HL-60/S4 (cell line): Measurements from ENCODE around the gene MYH4.

Source experiments
- in situ Hi-C: fragments of 300-500 bp; cut with MboI; formaldehyde crosslinking; loops from 2 replicates; pipeline ENCODE4 v1.14.3; 2022; ENCODE audit warnings: low sequenced_read_pairs

MYH4 gene

GRCh38 chr17:10469459-10469858 is at the start of gene MYH4:
Gene MYH4 (minus strand): TSS chr17:10469559. CDS start chr17:10466745, 2,814 bp downstream.
- in situ Hi-C loops: no loop called here

DNA sequence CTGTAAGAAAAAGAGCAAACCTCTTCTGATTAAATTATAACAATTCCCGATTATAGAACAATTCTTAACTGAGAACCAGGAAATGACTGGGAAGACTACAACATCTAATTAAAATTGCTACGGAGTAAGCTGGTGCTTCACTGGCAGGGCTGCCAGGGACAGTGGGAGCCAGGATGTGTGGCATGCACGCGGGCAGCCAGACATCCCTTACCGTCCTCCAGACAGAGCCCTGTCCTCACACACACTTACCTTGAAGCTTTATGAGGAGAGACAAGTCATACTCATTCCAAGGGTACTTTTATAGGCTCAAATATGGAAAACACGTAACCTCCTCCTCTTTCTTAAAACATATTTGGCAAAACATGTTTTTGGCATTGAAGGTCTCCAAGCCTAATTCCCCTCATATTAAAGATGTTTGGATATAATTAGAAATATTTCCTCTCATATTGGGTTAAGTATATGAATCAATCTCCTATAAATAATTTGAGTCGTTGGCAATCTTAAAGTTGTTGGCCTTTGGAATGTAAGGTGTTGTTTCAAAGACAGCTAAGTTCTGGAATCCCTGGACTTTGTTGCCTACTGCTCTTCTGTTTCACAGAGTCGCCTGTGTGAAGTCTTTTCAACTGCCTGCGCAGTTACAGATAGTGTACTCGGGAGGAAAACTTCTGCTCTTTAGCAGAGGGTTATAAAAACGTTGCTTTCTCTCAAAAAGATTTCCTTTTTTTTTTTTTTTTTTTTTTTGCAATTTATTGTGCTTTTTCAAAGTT is 49.1 kb upstream of the MYH4 start, which contains the start of gene MYH1:
TSS of gene MYH1 (minus strand) at position 272 of the 767 bp plus-strand sequence. CDS start 1,900 bp downstream, outside the sequence.
- in situ Hi-C loops: no loop called here

DNA sequence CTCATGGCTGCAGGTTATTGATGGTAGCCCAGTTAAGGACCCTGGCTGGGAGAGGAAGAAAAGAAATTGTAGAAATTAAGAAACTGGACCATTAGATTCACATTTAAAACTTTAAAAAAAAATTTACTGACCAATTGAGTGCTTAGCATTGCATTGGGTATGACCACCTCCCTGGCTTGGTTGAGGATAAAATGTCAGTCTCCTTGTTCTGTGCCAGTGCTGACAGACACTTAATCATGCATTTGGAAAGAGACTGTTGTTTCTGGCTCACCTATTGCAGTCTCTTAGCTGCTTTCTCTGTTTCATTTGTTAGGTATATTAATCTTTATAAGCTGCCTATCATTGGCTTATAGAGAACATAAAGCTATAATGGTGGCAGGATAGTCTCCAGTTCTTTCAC is 47.3 kb upstream of the MYH4 start:
- in situ Hi-C loops: no loop called here

DNA sequence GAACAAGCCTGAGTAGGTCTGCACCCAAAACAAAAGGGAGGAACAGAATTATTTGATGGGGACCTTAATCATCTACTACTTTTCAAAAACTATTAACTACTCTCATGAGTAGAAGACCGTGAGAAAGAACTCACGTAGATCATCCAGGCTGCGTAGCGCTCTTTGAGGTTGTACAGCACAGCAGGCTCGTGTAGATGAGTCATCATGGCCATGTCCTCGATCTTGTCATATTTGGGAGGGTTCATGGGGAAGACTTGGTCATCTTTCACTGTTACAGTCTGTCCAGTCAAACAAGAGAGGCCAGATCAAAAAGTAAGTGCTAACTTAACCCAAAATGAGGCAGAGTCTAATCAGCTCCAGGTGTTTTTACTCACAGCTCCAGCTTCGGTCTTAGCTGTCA is 46.7 kb upstream of the MYH4 start:
- in situ Hi-C loops: no loop called here

DNA sequence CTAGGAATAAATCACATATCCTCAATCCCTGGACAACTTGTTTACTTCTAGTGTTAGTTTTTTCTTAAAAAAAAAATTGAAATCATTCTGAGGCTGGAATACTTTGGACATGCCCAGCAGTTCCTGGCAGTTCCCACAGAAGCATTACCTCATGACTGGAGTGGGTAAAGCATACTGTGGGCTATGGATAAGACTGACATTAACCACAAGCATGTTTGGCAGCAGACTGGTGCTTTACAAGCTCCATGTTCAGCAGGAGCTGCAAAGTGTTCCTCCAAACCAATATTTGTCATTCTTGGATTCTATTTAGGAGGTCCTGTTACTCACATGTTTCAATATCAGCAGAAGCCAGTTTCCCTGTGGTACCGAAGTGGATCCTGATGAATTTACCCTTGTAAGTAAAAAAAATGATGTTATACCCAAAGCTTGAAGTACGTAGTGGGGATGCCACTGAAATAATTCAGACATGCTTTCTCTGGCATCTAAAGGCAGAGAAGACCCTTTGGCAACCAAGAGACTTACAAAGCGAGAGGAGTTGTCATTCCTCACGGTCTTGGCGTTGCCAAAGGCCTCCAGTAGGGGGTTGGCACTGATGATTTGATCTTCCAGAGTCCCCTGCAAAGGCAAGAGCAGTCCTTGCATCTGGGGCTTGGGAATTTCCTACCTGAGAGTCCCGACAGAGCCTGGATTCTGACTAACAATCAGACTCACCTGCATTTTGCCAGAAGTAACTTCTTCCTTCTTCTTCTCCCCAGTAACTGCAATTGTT is 44.1 kb upstream of the MYH4 start:
- in situ Hi-C loops: no loop called here

- in situ Hi-C loops: no loop called here
These were observed 43.5 kb upstream of the MYH4 start for GRCh38 chr17:10512856-10513255.

GRCh38 chr17:10499950-10500349 is 30.6 kb upstream of the MYH4 start:
- in situ Hi-C loops: no loop called here

- in situ Hi-C loops: no loop called here
These were observed 22.6 kb upstream of the MYH4 start for GRCh38 chr17:10492004-10492403.

- in situ Hi-C loops: no loop called here
These were observed 12.9 kb upstream of the MYH4 start for GRCh38 chr17:10482252-10482651.

DNA sequence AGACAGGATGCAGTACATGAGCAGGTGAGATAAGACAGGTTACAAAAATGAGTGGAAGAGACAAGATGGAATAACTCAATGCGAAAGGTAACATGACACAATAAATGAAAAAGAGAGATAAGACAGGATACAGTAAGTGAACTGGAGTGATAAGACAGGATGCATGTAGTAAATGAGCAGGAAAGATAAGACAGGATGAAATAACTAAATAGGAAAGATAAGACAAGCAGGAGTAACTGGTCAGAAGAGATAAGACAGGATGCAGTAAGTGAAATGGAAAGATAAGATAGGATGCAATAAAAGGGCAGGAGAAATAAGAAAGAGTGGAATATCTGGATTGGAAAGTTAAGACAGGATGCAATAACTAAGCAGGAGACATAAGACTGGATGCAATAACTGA is 8.3 kb upstream of the MYH4 start:
- in situ Hi-C loops: no loop called here

DNA sequence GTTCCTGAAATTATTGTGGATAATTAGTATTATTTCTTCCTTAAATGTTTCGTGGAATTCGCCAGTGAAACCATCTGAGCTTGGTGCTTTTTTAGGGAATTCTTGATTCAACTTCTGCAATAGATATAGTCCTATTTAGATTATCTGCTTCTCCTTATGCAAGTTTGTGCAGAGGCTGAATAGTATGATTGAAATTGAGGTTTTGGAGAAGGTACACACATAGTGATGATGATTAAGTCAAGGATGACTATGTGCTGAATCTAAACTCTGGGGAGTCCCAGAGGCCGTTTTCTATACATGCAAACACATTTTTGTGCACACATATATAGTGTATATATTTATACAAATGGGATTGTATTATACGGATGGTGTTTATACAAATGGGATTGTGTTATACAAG is 5.2 kb upstream of the MYH4 start:
- in situ Hi-C loops: no loop called here

GRCh38 chr17:10471858-10472257 is 2.5 kb upstream of the MYH4 start:
- in situ Hi-C loops: no loop called here

DNA sequence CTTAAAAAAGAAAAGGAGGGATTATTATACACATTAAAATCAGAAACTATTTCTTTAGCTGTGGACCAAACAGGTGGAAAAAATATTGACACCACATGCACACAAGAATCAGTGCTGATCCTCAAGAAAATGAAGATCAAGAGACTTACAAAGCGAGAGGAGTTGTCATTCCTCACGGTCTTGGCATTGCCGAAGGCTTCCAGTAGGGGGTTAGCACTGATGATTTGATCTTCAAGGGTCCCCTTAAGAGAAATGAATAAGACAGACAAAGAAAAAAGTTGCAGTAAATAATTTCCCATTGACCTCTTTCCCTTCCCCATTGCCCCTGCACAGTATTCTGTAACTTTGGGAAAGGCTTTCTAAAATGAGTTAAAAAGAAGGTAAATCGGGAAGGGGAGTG is 6.0 kb downstream of the MYH4 start:
- in situ Hi-C loops: no loop called here

DNA sequence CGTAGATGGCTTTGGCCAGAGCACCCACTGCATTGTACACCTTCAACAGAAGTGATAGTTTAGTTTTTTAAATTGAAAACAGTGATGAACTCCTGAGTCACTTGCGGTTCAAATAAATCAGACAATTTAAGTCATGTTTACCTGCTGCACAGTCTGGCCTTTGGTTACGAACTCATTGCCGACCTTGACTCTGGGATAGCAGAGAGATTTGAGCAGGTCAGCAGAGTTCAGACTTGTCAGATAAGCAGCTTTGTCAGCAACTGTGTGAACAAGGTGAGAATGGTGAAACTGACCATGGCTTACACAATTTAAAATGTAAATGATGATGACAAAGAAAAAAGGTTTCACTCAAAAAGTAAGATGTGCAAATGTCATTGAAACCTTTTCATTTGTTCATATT is 9.3 kb downstream of the MYH4 start:
- in situ Hi-C loops: no loop called here

GRCh38 chr17:10458701-10459100 is 10.7 kb downstream of the MYH4 start:
- in situ Hi-C loops: no loop called here

DNA sequence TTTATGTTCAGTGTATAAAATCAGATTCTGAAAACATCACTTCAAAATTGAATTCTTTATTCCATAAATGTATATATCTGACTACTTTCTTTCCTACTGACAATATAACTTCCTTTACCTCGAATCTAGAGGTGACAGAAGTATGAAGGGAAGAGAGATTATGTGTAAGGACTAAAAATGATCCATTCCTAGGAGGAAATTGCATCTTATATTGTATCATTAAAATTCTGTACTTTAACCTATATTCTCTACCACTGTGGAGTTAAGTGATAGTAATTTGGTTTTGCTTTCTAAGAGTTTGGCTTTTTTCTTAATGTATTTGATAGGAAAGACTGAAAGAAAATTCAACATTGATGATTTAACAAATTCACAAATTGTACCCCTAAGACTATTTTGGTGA is 11.4 kb downstream of the MYH4 start:
- in situ Hi-C loops: no loop called here

DNA sequence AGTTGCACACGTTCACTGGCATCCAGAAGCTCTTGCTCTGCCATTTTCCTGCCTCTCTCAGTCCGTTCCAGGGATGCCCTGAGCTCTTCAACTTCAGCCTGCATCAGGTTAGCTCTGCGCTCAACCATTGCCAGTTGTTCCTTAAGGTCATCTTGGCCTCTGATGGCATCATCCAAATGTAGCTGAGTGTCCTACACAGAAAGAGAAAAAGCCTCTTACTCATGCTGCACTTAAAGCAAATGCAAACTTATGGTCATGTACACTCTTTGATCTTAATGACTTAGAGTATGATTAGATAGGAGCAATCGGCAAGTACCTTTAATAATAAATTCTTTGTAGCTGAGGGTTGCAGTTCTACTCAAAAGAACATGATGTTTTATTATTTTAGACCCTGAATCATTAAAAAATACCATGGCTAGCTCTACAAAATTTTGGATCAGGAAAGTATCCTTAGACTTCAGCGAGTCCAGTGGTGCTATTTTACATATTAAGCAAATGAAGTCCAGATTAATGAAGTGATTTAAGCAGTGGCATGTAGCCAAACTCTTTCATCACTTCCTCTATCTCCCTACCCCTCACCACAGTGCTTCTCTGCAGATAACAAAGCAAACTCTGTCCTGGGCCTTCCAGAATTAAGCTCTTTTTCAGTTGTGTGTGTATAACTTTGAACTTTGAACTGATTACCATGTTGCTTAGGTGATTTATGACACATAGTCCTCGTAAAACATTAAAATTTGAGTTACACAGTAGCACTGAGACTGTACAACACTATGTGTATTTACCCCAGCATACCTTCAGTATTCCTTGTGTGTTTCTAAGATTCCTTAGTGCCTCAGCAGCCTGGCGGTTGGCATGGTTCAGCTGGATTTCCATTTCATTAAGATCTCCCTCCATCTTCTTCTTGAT is 22.1 kb downstream of the MYH4 start:
- in situ Hi-C loops: no loop called here

GRCh38 chr17:10439816-10440215 is 29.5 kb downstream of the MYH4 start:
- in situ Hi-C loops: no loop called here

GRCh38 chr17:10435096-10435495 is 34.3 kb downstream of the MYH4 start:
- in situ Hi-C loops: no loop called here

DNA sequence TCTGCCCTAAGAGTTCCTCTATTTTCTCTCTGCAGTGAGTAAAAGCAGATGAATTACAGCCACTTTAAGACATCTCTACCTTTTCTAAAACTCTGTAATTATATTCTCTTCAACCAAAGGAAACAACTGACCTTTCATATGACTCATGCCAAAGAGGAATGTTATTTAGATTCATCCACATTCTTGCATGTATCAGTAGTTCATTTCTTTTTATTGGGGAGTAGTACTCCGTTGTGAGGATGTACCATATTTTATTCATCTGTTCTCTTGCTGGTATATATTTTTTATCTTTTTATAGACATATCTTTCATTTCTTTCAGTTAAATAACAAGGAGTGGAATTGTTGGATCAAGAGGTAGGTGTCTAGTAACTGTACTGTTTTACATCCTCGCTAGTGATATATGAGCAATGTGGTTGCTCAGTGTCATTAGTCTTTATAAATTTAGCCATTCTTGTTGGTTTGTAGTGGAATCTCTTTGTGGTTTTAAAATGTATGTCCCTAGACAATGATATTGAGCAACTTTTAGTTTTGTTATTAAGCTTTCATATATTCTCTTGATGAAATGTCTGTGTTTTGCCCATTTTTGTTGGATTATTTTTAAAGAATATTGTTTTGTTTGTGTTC is 39.8 kb downstream of the MYH4 start:
- in situ Hi-C loops: no loop called here

GRCh38 chr17:10428781-10429180 is 40.6 kb downstream of the MYH4 start:
- in situ Hi-C loops: no loop called here
